Liver (tissue), 9 donors: Measurements from ENCODE around the gene AKT3. TPM values are rescaled to one million over a fixed set of nuclear protein-coding genes. Genes with fewer than 3 reads are reported as not detected.

Experiments
- DNase-seq: peaks from one replicate; pipeline ENCODE4 v3.0.0-alpha.2; 2017; ENCODE audit warnings: low spot score
- H3K27ac ChIP-seq, 2 donors: one replicate each; pipeline ENCODE4 v1.7.0; 2013; ENCODE audit warnings: inconsistent platforms in 2 of 2, low read length in 2 of 2, control low read depth in 1 of 2, low read depth in 1 of 2, mild to moderate bottlenecking in 1 of 2
- H3K27me3 ChIP-seq, 4 donors: one replicate each; pipeline versions ENCODE4 v1.6.1 to v1.7.0; 2013; ENCODE audit warnings: low read length in 3 of 4, inconsistent platforms in 1 of 4, mild to moderate bottlenecking in 1 of 4, moderate library complexity in 1 of 4; ENCODE audit not compliant: control insufficient read depth in 4 of 4, insufficient read depth in 4 of 4
- H3K36me3 ChIP-seq, 4 donors: one replicate each; pipeline versions ENCODE4 v1.6.1 to v1.7.0; 2013; ENCODE audit warnings: low read length in 3 of 4, mild to moderate bottlenecking in 3 of 4, low read depth in 1 of 4, moderate library complexity in 1 of 4; ENCODE audit not compliant: control insufficient read depth in 4 of 4, insufficient read depth in 3 of 4
- H3K4me1 ChIP-seq, 4 donors: one replicate each; pipeline versions ENCODE4 v1.6.1 to v1.7.0; 2013; ENCODE audit warnings: low read length in 3 of 4, mild to moderate bottlenecking in 3 of 4, moderate library complexity in 1 of 4; ENCODE audit not compliant: control insufficient read depth in 4 of 4, insufficient read depth in 4 of 4
- H3K4me3 ChIP-seq, 3 donors: one replicate each; pipeline versions ENCODE4 v1.6.1 to v1.7.0; 2013; ENCODE audit warnings: low read length in 3 of 3, control low read depth in 1 of 3, low read depth in 1 of 3, mild to moderate bottlenecking in 1 of 3
- H3K9ac ChIP-seq, 2 donors: one replicate each; pipeline ENCODE4 v1.7.0; 2013; ENCODE audit warnings: low read length in 2 of 2, mild to moderate bottlenecking in 2 of 2, moderate library complexity in 2 of 2, control low read depth in 1 of 2, low read depth in 1 of 2
- H3K9me3 ChIP-seq, 4 donors: one replicate each; pipeline versions ENCODE4 v1.6.1 to v1.7.0; 2013; ENCODE audit warnings: low read length in 3 of 4; ENCODE audit not compliant: control insufficient read depth in 4 of 4
- ATF3 ChIP-seq: IDR thresholded peaks from 2 replicates; pipeline ENCODE4 v1.6.1; 2016; ENCODE audit warnings: antibody characterized with exemption
- EGR1 ChIP-seq, 2 donors: IDR thresholded peaks; 2 replicates each; pipeline ENCODE4 v1.6.1; 2016 to 2018; ENCODE audit warnings: antibody characterized with exemption in 2 of 2, low read depth in 2 of 2
- FOXA1 ChIP-seq: IDR thresholded peaks from 2 replicates; pipeline ENCODE4 v1.6.1; 2016; ENCODE audit warnings: antibody characterized with exemption
- FOXA2 ChIP-seq: IDR thresholded peaks from 2 replicates; pipeline ENCODE4 v1.6.1; 2016; ENCODE audit warnings: antibody characterized with exemption
- GABPA ChIP-seq, 2 donors: IDR thresholded peaks in 1 of 2; conservative IDR thresholded peaks in 1 of 2; 2 replicates each; pipeline ENCODE4 v1.6.1; 2016; ENCODE audit warnings: antibody characterized with exemption in 2 of 2, mild to moderate bottlenecking in 1 of 2, moderate library complexity in 1 of 2
- HNF4G ChIP-seq: IDR thresholded peaks from 2 replicates; pipeline ENCODE4 v1.6.1; 2016; ENCODE audit warnings: antibody characterized with exemption
- JUND ChIP-seq, 2 donors: IDR thresholded peaks; 2 replicates each; pipeline ENCODE4 v1.6.1; 2016; ENCODE audit warnings: antibody characterized with exemption in 2 of 2
- NR2F2 ChIP-seq: IDR thresholded peaks from 2 replicates; pipeline ENCODE4 v1.6.1; 2016; ENCODE audit warnings: antibody characterized with exemption
- RAD21 ChIP-seq, 2 donors: IDR thresholded peaks; 2 replicates each; pipeline ENCODE4 v1.6.1; 2016; ENCODE audit warnings: antibody characterized with exemption in 2 of 2, mild to moderate bottlenecking in 2 of 2
- RXRA ChIP-seq, 2 donors: IDR thresholded peaks; 2 replicates each; pipeline ENCODE4 v1.6.1; 2017 to 2018; ENCODE audit warnings: antibody characterized with exemption in 2 of 2, mild to moderate bottlenecking in 1 of 2
- SP1 ChIP-seq: IDR thresholded peaks from 2 replicates; pipeline ENCODE4 v1.6.1; 2018; ENCODE audit warnings: antibody characterized with exemption, mild to moderate bottlenecking
- TAF1 ChIP-seq: conservative IDR thresholded peaks from 2 replicates; pipeline ENCODE4 v1.6.1; 2016; ENCODE audit warnings: antibody characterized with exemption, mild to moderate bottlenecking
- YY1 ChIP-seq: IDR thresholded peaks from 2 replicates; pipeline ENCODE4 v1.6.1; 2016; ENCODE audit warnings: antibody characterized with exemption, mild to moderate bottlenecking
- ZBTB33 ChIP-seq: IDR thresholded peaks from 2 replicates; pipeline ENCODE4 v1.6.1; 2016; ENCODE audit warnings: antibody characterized with exemption
- WGBS: extraction: QIAGEN DNeasy Blood & Tissue Kit; methylation state at CpG from one replicate; pipeline ENCODE4 v1.1.7; 2013; 5-methylcytosine and 5-hydroxymethylcytosine counted together
- polyA plus RNA-seq, 2 donors: library from polyadenylated mRNA; stranded (reverse) in 1 of 2; unstranded in 1 of 2; fragments of 200-250 nt in 1 of 2; fragments of >200 nt in 1 of 2; fragmentation: Nextera tagmentation in 1 of 2; extraction: Ambion mirVana in 1 of 2; gene quantifications; one replicate each; pipeline versions ENCODE4 v1.2.1 to v1.2.3, GENCODE V29; 2013 to 2015
- total RNA-seq, 2 donors: library from RNA; depleted of rRNA; stranded (reverse); fragments of >200 nt; gene quantifications; one replicate each; pipeline ENCODE4 v1.2.3, GENCODE V29; 2014
- donor health status: healthy.
- donor health status: healthy.
- donor health status: healthy.
- donor health status: healthy.
- donor health status: healthy.

Gene AKT3
- total and polyA plus RNA-seq, 4 donors: 1.7 to 7.6 (median 2.8) TPM

DNA sequence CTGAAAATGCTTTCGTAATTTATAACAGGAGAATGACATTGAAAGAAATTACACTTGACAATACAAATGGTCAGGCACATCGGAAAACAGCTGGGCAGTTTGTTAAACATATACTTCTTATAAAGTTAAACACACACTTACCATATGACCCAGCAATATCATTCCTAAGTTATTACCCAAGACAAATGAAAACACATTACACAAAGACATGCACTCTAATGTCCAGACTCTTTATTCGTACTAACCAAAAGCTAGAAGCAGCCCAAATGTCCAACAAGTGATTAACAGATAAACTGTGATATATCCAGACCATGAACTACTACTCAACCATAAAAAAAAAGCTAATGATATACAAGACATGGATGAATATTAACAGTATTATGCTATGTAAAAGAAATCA is 8.5 kb downstream of the AKT3 start:
- 78% methylated on average over 3 of the region's 3 CpGs for WGBS
- TF ChIP-seq JUND (IDR thresholded peaks at IDR 0.05): no peak
- TF ChIP-seq ZBTB33: no peak
- TF ChIP-seq HNF4G: no peak
- no peak for TF ChIP-seq EGR1 (IDR thresholded peaks at IDR 0.05; ENCODE audit: low read depth in 2 of 2)
- no peak for TF ChIP-seq RXRA (IDR thresholded peaks at IDR 0.05)
- Histone ChIP-seq H3K27me3 (no peaks in the 10 kb centered on the region), H3K9ac (no peak overlapping the region), H3K4me1 (no peaks in the 10 kb centered on the region), H3K9me3 (peaks cover 0 to 4% (median 0%) of the 10 kb centered on the region in 4 donors), H3K27ac (no peak overlapping the region), H3K4me3 (no peak overlapping the region), H3K36me3 (no peaks in the 10 kb centered on the region)
- DNase-seq: no peak

DNA sequence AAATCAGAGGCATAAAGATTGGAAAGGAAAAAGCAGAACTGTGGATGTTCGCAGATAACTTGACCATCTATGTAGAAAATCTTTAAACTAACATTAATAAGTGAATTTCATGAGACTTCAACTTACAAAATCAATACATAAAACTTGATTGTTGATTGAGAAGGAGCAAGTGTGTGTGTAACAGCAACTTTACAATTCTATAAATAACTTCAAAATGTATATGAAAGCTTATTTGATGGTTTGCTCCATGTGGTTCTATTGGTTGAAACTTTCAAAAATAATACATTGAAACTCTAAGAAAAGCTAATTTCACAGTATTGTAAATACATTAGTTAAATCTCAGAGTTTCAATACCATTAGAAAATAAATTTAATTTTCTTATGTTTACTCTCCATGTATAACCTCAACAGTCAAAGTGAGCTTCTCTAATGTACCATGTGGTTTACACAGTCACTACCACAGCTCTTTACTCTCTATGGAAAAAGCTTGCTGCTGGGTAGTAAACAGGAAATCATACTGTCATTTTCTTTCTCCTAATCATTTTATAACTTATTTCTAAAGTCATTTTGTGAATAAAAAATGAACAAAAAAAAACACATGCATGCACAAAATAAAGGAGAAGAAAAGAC is 12.0 kb downstream of the AKT3 start:
- Histone ChIP-seq H3K36me3 (no peaks in the 10 kb centered on the region), H3K27me3 (no peaks in the 10 kb centered on the region), H3K4me3 (no peak overlapping the region), H3K4me1 (no peaks in the 10 kb centered on the region), H3K9me3 (peaks cover 0 to 7% (median under 1%) of the 10 kb centered on the region in 4 donors), H3K27ac (no peak overlapping the region), H3K9ac (no peak overlapping the region)
- DNase-seq: no peak
- TF ChIP-seq YY1 (no peak), SP1 (no peak), HNF4G (no peak)
- 88% methylated on average over 1 of the region's 1 CpG for WGBS

DNA sequence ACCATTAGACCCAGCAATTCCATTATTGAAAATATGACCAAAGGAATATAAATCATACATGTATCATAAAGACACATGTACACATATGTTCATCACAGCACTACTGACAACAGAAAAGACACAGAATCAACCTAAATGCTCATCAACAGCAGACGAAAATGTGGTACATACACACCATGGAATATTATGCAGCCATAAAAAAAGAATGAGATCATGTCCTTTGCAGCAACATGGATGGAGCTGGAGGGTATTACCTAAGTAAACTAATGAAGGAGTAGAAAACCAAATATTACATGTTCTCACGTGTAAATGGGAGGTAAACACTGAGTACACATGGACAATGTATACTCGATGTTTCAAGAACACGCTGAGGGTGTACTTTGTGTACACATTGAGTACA is 15.9 kb downstream of the AKT3 start:
- DNase-seq: no peak
- Histone ChIP-seq H3K36me3 (no peaks in the 10 kb centered on the region), H3K9ac (no peak overlapping the region), H3K27ac (no peak overlapping the region), H3K4me3 (no peak overlapping the region), H3K27me3 (no peaks in the 10 kb centered on the region), H3K9me3 (peaks cover 0 to 7% (median under 1%) of the 10 kb centered on the region in 4 donors), H3K4me1 (no peaks in the 10 kb centered on the region)
- TF ChIP-seq EGR1 (IDR thresholded peaks at IDR 0.05; ENCODE audit: low read depth in 2 of 2): no peak
- no peak for TF ChIP-seq RAD21 (IDR thresholded peaks at IDR 0.05)
- no peak for TF ChIP-seq RXRA (IDR thresholded peaks at IDR 0.05)
- TF ChIP-seq YY1: no peak
- 92% methylated on average over 4 of the region's 4 CpGs for WGBS

GRCh38 chr1:243831463-243831862 is 18.6 kb downstream of the AKT3 start:
- 89% methylated on average over 3 of the region's 3 CpGs for WGBS
- Histone ChIP-seq H3K4me1 (peaks cover 0 to 4% (median 0%) of the 10 kb centered on the region in 4 donors), H3K27ac (no peak overlapping the region), H3K4me3 (no peak overlapping the region), H3K27me3 (no peaks in the 10 kb centered on the region), H3K36me3 (no peaks in the 10 kb centered on the region), H3K9ac (no peak overlapping the region), H3K9me3 (peaks cover 0 to 3% (median under 1%) of the 10 kb centered on the region in 4 donors)
- DNase-seq: no peak
- TF ChIP-seq ATF3: no peak
- TF ChIP-seq RAD21 (IDR thresholded peaks at IDR 0.05): no peak
- no peak for TF ChIP-seq RXRA (IDR thresholded peaks at IDR 0.05)
- TF ChIP-seq FOXA1: no peak
- no peak for TF ChIP-seq GABPA (IDR thresholded peaks at IDR 0.05 in 1 of 2, conservative IDR thresholded peaks at IDR 0.05 in 1 of 2)
- TF ChIP-seq NR2F2: no peak
- no peak for TF ChIP-seq FOXA2
- TF ChIP-seq HNF4G: no peak
- no peak for TF ChIP-seq JUND (IDR thresholded peaks at IDR 0.05)
- no peak for TF ChIP-seq YY1
- TF ChIP-seq TAF1: no peak
- TF ChIP-seq SP1: no peak
